ENCODE measurements around the gene TIGD6.
A peak's percentile ranks its signal among the peaks of the same experiment; 100 is the strongest.

The TIGD6 gene

GRCh38 chr5:149961186-149961685 lies 39.2 kb downstream of the TIGD6 start:
- Histone ChIP-seq H3K27me3 (replicated peaks; ENCODE audit: control insufficient read depth, insufficient read depth, low read length) (no peaks in the 10 kb centered on the region), H3K36me3 (ENCODE audit: control insufficient read depth, insufficient read depth, low read length) (no peaks in the 10 kb centered on the region), H3K4me3 (replicated peaks; ENCODE audit: low read depth, low read length) (peak overlapping the region; percentile 79)
- TF ChIP-seq, protein P1, sequence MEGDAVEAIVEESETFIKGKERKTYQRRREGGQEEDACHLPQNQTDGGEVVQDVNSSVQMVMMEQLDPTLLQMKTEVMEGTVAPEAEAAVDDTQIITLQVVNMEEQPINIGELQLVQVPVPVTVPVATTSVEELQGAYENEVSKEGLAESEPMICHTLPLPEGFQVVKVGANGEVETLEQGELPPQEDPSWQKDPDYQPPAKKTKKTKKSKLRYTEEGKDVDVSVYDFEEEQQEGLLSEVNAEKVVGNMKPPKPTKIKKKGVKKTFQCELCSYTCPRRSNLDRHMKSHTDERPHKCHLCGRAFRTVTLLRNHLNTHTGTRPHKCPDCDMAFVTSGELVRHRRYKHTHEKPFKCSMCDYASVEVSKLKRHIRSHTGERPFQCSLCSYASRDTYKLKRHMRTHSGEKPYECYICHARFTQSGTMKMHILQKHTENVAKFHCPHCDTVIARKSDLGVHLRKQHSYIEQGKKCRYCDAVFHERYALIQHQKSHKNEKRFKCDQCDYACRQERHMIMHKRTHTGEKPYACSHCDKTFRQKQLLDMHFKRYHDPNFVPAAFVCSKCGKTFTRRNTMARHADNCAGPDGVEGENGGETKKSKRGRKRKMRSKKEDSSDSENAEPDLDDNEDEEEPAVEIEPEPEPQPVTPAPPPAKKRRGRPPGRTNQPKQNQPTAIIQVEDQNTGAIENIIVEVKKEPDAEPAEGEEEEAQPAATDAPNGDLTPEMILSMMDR (IDR thresholded peaks at IDR 0.05; ENCODE audit: insufficient read depth, low read length, poor library complexity, severe bottlenecking): no peak
- DNase-seq (ENCODE audit: extremely low read depth, insufficient read length): no peak

- DNase-seq (ENCODE audit: extremely low read depth, insufficient read length): peak; percentile 96
- H3K36me3 ChIP-seq (ENCODE audit: control insufficient read depth, insufficient read depth, low read length): no peaks in the 10 kb centered on the region
- no peaks in the 10 kb centered on the region for H3K27me3 ChIP-seq (replicated peaks; ENCODE audit: control insufficient read depth, insufficient read depth, low read length)
- peak within 1 kb of the TSS; percentile 79 for H3K4me3 ChIP-seq (replicated peaks; ENCODE audit: low read depth, low read length)
- TF ChIP-seq, protein P1 (IDR thresholded peaks at IDR 0.05; ENCODE audit: insufficient read depth, low read length, poor library complexity, severe bottlenecking): peak; percentile 5
Measured at GRCh38 chr5:149960272-149961185, 39.9 kb downstream of the TIGD6 start, which contains the start of gene SLC26A2. Gene SLC26A2, plus strand, starts transcription at chr5:149960758. Its CDS starts 16,895 bp downstream, at chr5:149977653.

GRCh38 chr5:149959406-149960236 lies 40.8 kb downstream of the TIGD6 start:
- Histone ChIP-seq H3K4me3 (replicated peaks; ENCODE audit: low read depth, low read length) (peak overlapping the region; percentile 79), H3K36me3 (ENCODE audit: control insufficient read depth, insufficient read depth, low read length) (no peaks in the 10 kb centered on the region), H3K27me3 (replicated peaks; ENCODE audit: control insufficient read depth, insufficient read depth, low read length) (no peaks in the 10 kb centered on the region)
- TF ChIP-seq, protein P1 (IDR thresholded peaks at IDR 0.05; ENCODE audit: insufficient read depth, low read length, poor library complexity, severe bottlenecking): peak; percentile 72
- DNase-seq (ENCODE audit: extremely low read depth, insufficient read length): peak; percentile 53

DNA sequence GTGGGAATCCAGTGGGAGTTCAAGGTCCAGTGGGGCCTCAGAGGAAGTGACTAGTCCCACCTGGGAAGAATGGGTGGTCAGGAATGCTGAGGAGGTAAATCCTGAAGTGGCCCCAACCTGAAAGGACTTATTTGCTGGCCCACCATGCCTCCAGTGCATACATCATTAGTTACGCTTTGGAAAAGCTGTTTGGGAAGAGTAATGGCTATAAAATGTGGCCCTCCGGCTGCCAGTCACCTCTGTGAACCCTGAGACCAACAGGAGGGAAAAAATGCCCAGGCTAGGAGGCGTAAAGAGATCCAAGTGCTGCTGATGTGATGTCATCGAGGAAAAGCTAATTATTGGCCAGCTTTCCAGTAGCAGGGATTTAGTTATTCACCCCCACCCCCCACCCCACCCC lies 42.6 kb downstream of the TIGD6 start:
- H3K36me3 ChIP-seq (ENCODE audit: control insufficient read depth, insufficient read depth, low read length): no peaks in the 10 kb centered on the region
- no peak overlapping the region for H3K4me3 ChIP-seq (replicated peaks; ENCODE audit: low read depth, low read length)
- TF ChIP-seq, protein P1 (IDR thresholded peaks at IDR 0.05; ENCODE audit: insufficient read depth, low read length, poor library complexity, severe bottlenecking): no peak
- no peak for DNase-seq (ENCODE audit: extremely low read depth, insufficient read length)
- H3K27me3 ChIP-seq (replicated peaks; ENCODE audit: control insufficient read depth, insufficient read depth, low read length): no peaks in the 10 kb centered on the region

- Histone ChIP-seq H3K36me3 (ENCODE audit: control insufficient read depth, insufficient read depth, low read length) (no peaks in the 10 kb centered on the region), H3K4me3 (replicated peaks; ENCODE audit: low read depth, low read length) (no peak overlapping the region), H3K27me3 (replicated peaks; ENCODE audit: control insufficient read depth, insufficient read depth, low read length) (no peaks in the 10 kb centered on the region)
- TF ChIP-seq, protein P1 (IDR thresholded peaks at IDR 0.05; ENCODE audit: insufficient read depth, low read length, poor library complexity, severe bottlenecking): no peak
- DNase-seq (ENCODE audit: extremely low read depth, insufficient read length): no peak
Measured at GRCh38 chr5:149956685-149957084, 43.8 kb downstream of the TIGD6 start.
